ENCODE data around the gene HS3ST4.
"Not testable (repeated sequence)": the region's sequence is repeated elsewhere in the genome, so short reads cannot be mapped to it uniquely, and the experiment has no call there.

The HS3ST4 gene

GRCh38 chr16:25730396-25730795, 38.6 kb downstream of the HS3ST4 start:
- no peak for DNase-seq (ENCODE audit: low read depth, low spot score)

- DNase-seq (ENCODE audit: low read depth, low spot score): no peak
Observed at GRCh38 chr16:25734430-25735385, 42.9 kb downstream of the HS3ST4 start.

- no peak for DNase-seq (ENCODE audit: low read depth, low spot score)
Observed at GRCh38 chr16:25735645-25736044, 43.9 kb downstream of the HS3ST4 start.

GRCh38 chr16:25747160-25747758, 55.5 kb downstream of the HS3ST4 start:
- no peak for DNase-seq (ENCODE audit: low read depth, low spot score)

GRCh38 chr16:25748092-25748654, 56.4 kb downstream of the HS3ST4 start:
- DNase-seq (ENCODE audit: low read depth, low spot score): no peak

GRCh38 chr16:25750488-25751216, 58.9 kb downstream of the HS3ST4 start:
- no peak for DNase-seq (ENCODE audit: low read depth, low spot score)

- no peak for DNase-seq (ENCODE audit: low read depth, low spot score)
Observed at GRCh38 chr16:25751230-25751835, 59.6 kb downstream of the HS3ST4 start.

- DNase-seq (ENCODE audit: low read depth, low spot score): no peak
Observed at GRCh38 chr16:25764466-25764865, 72.7 kb downstream of the HS3ST4 start.

GRCh38 chr16:25771216-25771615, 79.5 kb downstream of the HS3ST4 start:
- no peak for DNase-seq (ENCODE audit: low read depth, low spot score)

- no peak for DNase-seq (ENCODE audit: low read depth, low spot score)
Observed at GRCh38 chr16:25771812-25772568, 80.2 kb downstream of the HS3ST4 start.

GRCh38 chr16:25776214-25776613, 84.5 kb downstream of the HS3ST4 start:
- not testable (repeated sequence) for DNase-seq (ENCODE audit: low read depth, low spot score)

- no peak for DNase-seq (ENCODE audit: low read depth, low spot score)
Observed at GRCh38 chr16:25783226-25783625, 91.5 kb downstream of the HS3ST4 start.

- DNase-seq (ENCODE audit: low read depth, low spot score): no peak
Observed at GRCh38 chr16:25785361-25785760, 93.6 kb downstream of the HS3ST4 start.

GRCh38 chr16:25786748-25787147, 95.0 kb downstream of the HS3ST4 start:
- DNase-seq (ENCODE audit: low read depth, low spot score): no peak

- DNase-seq (ENCODE audit: low read depth, low spot score): no peak
Observed at GRCh38 chr16:25788637-25789036, 96.9 kb downstream of the HS3ST4 start.

GRCh38 chr16:25796239-25796638, 104.5 kb downstream of the HS3ST4 start:
- DNase-seq (ENCODE audit: low read depth, low spot score): no peak

- DNase-seq (ENCODE audit: low read depth, low spot score): no peak
Observed at GRCh38 chr16:25798065-25798464, 106.3 kb downstream of the HS3ST4 start.

- no peak for DNase-seq (ENCODE audit: low read depth, low spot score)
Observed at GRCh38 chr16:25799816-25800215, 108.1 kb downstream of the HS3ST4 start.

- DNase-seq (ENCODE audit: low read depth, low spot score): no peak
Observed at GRCh38 chr16:25812215-25812614, 120.5 kb downstream of the HS3ST4 start.

- no peak for DNase-seq (ENCODE audit: low read depth, low spot score)
Observed at GRCh38 chr16:25817295-25817694, 125.5 kb downstream of the HS3ST4 start.

GRCh38 chr16:25817876-25818275, 126.1 kb downstream of the HS3ST4 start:
- no peak for DNase-seq (ENCODE audit: low read depth, low spot score)
